ENCODE data around the gene SPIN2B.

- no peak for TF ChIP-seq CTCF (IDR thresholded peaks at IDR 0.05)
- no peak for TF ChIP-seq POLR2AphosphoS5 (IDR thresholded peaks at IDR 0.05)
- TF ChIP-seq EP300 (IDR thresholded peaks at IDR 0.05) = no peak
These were observed 16.4 kb downstream of the SPIN2B start for GRCh38 chrX:57104921-57105398.
